HCT116 (cell line): ENCODE results near the gene SDF2. TPM values are rescaled to one million over a fixed set of nuclear protein-coding genes. Genes with fewer than 3 reads are reported as not detected.
"Not testable (repeated sequence)": the region's sequence is repeated elsewhere in the genome, so short reads cannot be mapped to it uniquely, and the experiment has no call there.

Experiments used
- ATAC-seq: fragments of 200-7000 bp; cut with Tn5 transposase; 2 replicates; pipeline ENCODE4 v1.9.1; 2020; ENCODE audit warnings: mild to moderate bottlenecking, moderate library complexity
- BruUV-seq: library from RNA; stranded (reverse); fragments of 400-500 nt; replicated peaks from 2 replicates; lab custom pipeline; 2021; lab: Mats Ljungman, UMichigan
- CTCF ChIA-PET: fragments of 300-600 bp; sonication (Branson Sonifier 250); formaldehyde crosslinking; loops from one replicate; lab custom pipeline; 2021; ENCODE audit warnings: antibody characterized with exemption; lab: Charles Lee
- POLR2A ChIA-PET: fragments of 300-600, 350-600 bp; sonication (Branson Sonifier 250); formaldehyde crosslinking; loops from one replicate; lab custom pipeline; 2021; ENCODE audit warnings: antibody characterized with exemption; lab: Charles Lee
- RAD21 ChIA-PET, 2 experiments: fragments of 300-600 bp; sonication (Branson Sonifier 250); formaldehyde crosslinking; loops; one replicate each; lab custom pipeline; 2023; ENCODE audit warnings: low total read pairs in 2 of 2; ENCODE audit not compliant: uncharacterized antibody in 2 of 2, unreplicated experiment in 2 of 2, low non-redundant PET in 1 of 2; lab: Charles Lee
- DNase-seq: peaks from one replicate; pipeline ENCODE4 v3.0.0-alpha.2; 2010; ENCODE audit warnings: low read depth, low spot score
- H2AFZ ChIP-seq: fragments of 200-600 bp; shearing (Covaris generic), sonication (generic); 2 replicates; pipeline ENCODE4 v1.6.1; 2017; ENCODE audit warnings: low read depth, mixed run types, mixed read lengths, antibody characterized with exemption, low read length; ENCODE audit not compliant: poor library complexity, severe bottlenecking
- H3K27ac ChIP-seq: 2 replicates; pipeline ENCODE4 v1.5.1; 2012; ENCODE audit warnings: low read depth, low read length
- H3K27me3 ChIP-seq: fragments of 200-600 bp; sonication (generic); 2 replicates; pipeline ENCODE4 v1.6.1; 2016; ENCODE audit warnings: mixed run types, low read length, mixed read lengths; ENCODE audit not compliant: insufficient read depth
- H3K36me3 ChIP-seq, 2 experiments: fragments of 200-500 bp in 1 of 2; fragments of 200-600 bp in 1 of 2; sonication (Bioruptor generic) in 1 of 2; sonication (generic) in 1 of 2; 2 replicates each; pipeline versions ENCODE4 v1.5.1 to v1.6.1; 2014 to 2016; ENCODE audit warnings: low read length in 2 of 2, inconsistent platforms in 1 of 2, mixed read lengths in 1 of 2, mixed run types in 1 of 2; ENCODE audit not compliant: insufficient read depth in 2 of 2, control insufficient read depth in 1 of 2
- H3K4me1 ChIP-seq, 2 experiments: fragments of 200-600 bp in 1 of 2; sonication (generic) in 1 of 2; 2 replicates each; pipeline versions ENCODE4 v1.5.1 to v1.6.1; 2012 to 2017; ENCODE audit warnings: low read length in 2 of 2, inconsistent platforms in 1 of 2, mild to moderate bottlenecking in 1 of 2, mixed read lengths in 1 of 2, mixed run types in 1 of 2, moderate library complexity in 1 of 2; ENCODE audit not compliant: insufficient read depth in 2 of 2, control insufficient read depth in 1 of 2
- H3K4me2 ChIP-seq: fragments of 200-600 bp; sonication (generic); 2 replicates; pipeline ENCODE4 v1.6.1; 2017; ENCODE audit warnings: mixed run types, low read length, mixed read lengths
- H3K4me3 ChIP-seq, 2 experiments: fragments of 200-600 bp in 1 of 2; sonication (generic) in 1 of 2; replicated peaks in 1 of 2; 2 replicates each; pipeline ENCODE4 v1.5.1; 2011 to 2016; ENCODE audit warnings: low read length in 2 of 2, control low read depth in 1 of 2, low read depth in 1 of 2, mild to moderate bottlenecking in 1 of 2, mixed read lengths in 1 of 2, mixed run types in 1 of 2
- H3K79me2 ChIP-seq: fragments of 200-600 bp; sonication (generic); 2 replicates; pipeline ENCODE4 v1.6.1; 2017; ENCODE audit warnings: mild to moderate bottlenecking, mixed run types, low read length, moderate library complexity, mixed read lengths; ENCODE audit not compliant: insufficient read depth
- H3K9ac ChIP-seq: fragments of 200-600 bp; sonication (generic); 2 replicates; pipeline ENCODE4 v1.6.1; 2016; ENCODE audit warnings: low read length, mixed read lengths
- H3K9me2 ChIP-seq: fragments of 200-600 bp; sonication (generic), shearing (Covaris generic); 2 replicates; pipeline ENCODE4 v1.6.1; 2017; ENCODE audit warnings: mixed run types, mild to moderate bottlenecking, moderate library complexity; ENCODE audit not compliant: insufficient read depth
- H3K9me3 ChIP-seq, 2 experiments: fragments of 200-500 bp in 1 of 2; fragments of 200-600 bp in 1 of 2; sonication (Bioruptor generic) in 1 of 2; sonication (generic) in 1 of 2; 2 replicates each; pipeline ENCODE4 v1.6.1; 2014 to 2017; ENCODE audit warnings: low read length in 2 of 2, mixed read lengths in 2 of 2, inconsistent platforms in 1 of 2, low read depth in 1 of 2, mild to moderate bottlenecking in 1 of 2, mixed run types in 1 of 2, moderate library complexity in 1 of 2; ENCODE audit not compliant: control insufficient read depth in 1 of 2, insufficient read depth in 1 of 2
- H4K20me1 ChIP-seq: fragments of 200-600 bp; sonication (generic), shearing (Covaris generic); 2 replicates; pipeline ENCODE4 v1.6.1; 2017; ENCODE audit warnings: mixed run types, mild to moderate bottlenecking, moderate library complexity; ENCODE audit not compliant: insufficient read depth
- CEBPB ChIP-seq: IDR thresholded peaks from 2 replicates; pipeline ENCODE4 v1.6.1; 2012; ENCODE audit warnings: low read depth
- ZFX ChIP-seq: fragments of 450-650 bp; IDR thresholded peaks from 2 replicates; pipeline ENCODE4 v1.6.1; 2017
- intact Hi-C: fragments of 100-400 bp; cut with micrococcal nuclease; formaldehyde crosslinking; loops from 2 replicates; pipeline ENCODE4 v1.10.0; 2022
- total RNA-seq: library from RNA; stranded (reverse); gene quantifications from one replicate; pipeline ENCODE4 v1.2.1, GENCODE V29; 2021; ENCODE audit not compliant: unreplicated experiment

The SDF2 gene
- total RNA-seq, 1 experiment from 2014 or later: 41.3 TPM

DNA sequence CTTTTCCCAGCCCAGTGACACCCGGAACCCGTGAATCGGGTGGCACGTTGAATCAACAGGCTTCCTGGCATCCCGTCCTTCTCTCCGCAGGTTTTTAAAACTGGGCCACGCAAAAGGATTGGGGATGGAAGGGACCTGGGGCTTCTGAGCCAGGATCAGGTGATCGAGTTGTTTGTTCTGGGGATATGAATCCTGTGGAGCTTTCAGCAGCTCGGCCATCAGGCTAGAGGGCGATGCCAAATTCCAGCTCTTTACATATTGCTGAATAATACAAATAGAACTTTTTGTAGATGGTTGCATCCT is 772 bp upstream of the SDF2 start:
- POLR2A ChIA-PET: interaction anchor here (0.8 to 2.9 kb wide), 4 partner anchors 9 to 57 kb away, joined by 3 to 19 read pairs (median 6); partner anchors contain the start of genes BLTP2 and RPL23A
- 0 out of 2 replicates have a peak, but pooled peaks have one; percentile 26 for TF ChIP-seq ZFX
- TF ChIP-seq CEBPB: no peak
- Histone ChIP-seq H3K27me3 (no peaks in the 10 kb centered on the region), H3K79me2 (peaks cover 85% of the 10 kb centered on the region), H3K9me2 (no peaks in the 10 kb centered on the region), H3K4me1 (peaks cover 12 to 18% of the 10 kb centered on the region in 2 experiments; a peak in 3 of 4 replicates), H3K36me3 (peaks cover 5 to 30% of the 10 kb centered on the region in 2 experiments; a peak in 3 of 4 replicates), H4K20me1 (no peaks in the 10 kb centered on the region), H3K27ac (peak overlapping the region; percentile 92), H3K9me3 (0 out of 4 replicates have a peak, but pooled peaks cover 0 to 4% of the 10 kb centered on the region in 2 experiments), H3K9ac (peak overlapping the region; percentile 92), H3K4me3 (peak overlapping the region; percentile 92 to 98), H2AFZ (no peak overlapping the region), H3K4me2 (peak overlapping the region; percentile 77)
- TSS peak; percentile 61 for BruUV-seq
- intact Hi-C loops: no loop called here
- CTCF ChIA-PET: interaction anchor here (1.2 to 2.7 kb wide), 5 partner anchors 10 to 19 kb away, joined by 5 to 14 read pairs (median 10); partner anchors contain the start of gene BLTP2
- DNase-seq (no peak), ATAC-seq (0 out of 2 replicates have a peak, but pooled peaks have one; percentile 3)
- RAD21 ChIA-PET: no interaction called here

DNA sequence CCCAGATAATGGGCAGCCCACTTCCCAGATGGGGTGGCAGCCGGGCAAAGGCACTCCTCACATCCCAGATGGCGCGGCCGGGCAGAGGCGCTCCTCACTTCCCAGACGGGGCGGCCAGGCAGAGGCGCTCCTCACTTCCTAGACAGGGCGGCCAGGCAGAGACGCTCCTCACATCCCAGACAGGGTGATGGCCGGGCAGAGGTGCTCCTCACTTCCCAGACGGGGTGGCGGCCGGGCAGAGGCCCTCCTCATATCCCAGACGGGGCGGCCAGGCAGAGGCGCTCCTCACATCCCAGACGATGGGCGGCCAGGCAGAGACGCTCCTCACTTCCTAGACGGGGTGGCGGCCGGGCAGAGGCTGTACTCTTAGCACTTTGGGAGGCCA is 2.2 kb downstream of the SDF2 start:
- DNase-seq, H3K4me2 ChIP-seq, H3K27ac ChIP-seq, intact Hi-C loops, ATAC-seq, H3K27me3 ChIP-seq, BruUV-seq, H2AFZ ChIP-seq, H3K9me3 ChIP-seq, H4K20me1 ChIP-seq, RAD21 ChIA-PET, H3K9me2 ChIP-seq, H3K4me3 ChIP-seq, H3K9ac ChIP-seq, CTCF ChIA-PET, POLR2A ChIA-PET: not testable (repeated sequence)
- Histone ChIP-seq H3K36me3 (peaks cover 3 to 29% of the 10 kb centered on the region in 2 experiments), H3K79me2 (peaks cover 75% of the 10 kb centered on the region), H3K4me1 (peaks cover 12 to 18% of the 10 kb centered on the region in 2 experiments; a peak in 3 of 4 replicates)

DNA sequence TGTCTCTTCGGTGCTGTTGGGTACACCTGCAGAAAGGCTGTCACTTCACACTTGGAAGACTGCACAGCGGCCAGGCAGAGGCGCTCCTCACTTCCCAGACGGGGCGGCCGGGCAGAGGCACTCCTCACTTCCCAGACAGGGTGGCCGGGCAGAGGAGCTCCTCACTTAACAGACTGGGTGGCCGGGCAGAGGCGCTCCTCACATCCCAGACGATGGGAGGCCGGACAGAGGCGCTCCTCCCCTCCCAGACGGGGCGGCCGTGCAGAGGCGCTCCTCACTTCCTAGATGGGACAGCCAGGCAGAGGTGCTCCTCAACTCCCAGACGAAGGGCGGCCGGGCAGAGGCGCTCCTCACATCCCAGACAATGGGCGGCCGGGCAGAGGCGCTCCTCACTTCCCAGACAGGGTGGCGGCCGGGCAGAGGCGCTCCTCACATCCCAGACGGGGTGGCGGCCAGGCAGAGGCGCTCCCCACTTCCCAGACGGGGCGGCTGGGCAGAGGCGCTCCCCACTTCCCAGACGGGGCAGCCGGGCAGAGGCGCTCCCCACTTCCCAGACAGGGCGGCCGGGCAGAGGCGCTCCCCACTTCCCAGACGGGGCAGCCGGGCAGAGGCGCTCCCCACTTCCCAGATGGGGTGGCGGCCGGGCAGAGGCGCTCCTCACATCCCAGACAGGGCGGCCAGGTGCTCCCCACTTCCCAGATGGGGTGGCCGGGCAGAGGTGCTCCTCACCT is 2.8 kb downstream of the SDF2 start:
- H3K9me2 ChIP-seq, ATAC-seq, BruUV-seq, H3K4me2 ChIP-seq, intact Hi-C loops, DNase-seq, H4K20me1 ChIP-seq, H3K27me3 ChIP-seq, POLR2A ChIA-PET, H3K4me3 ChIP-seq, H3K9ac ChIP-seq, RAD21 ChIA-PET, H3K9me3 ChIP-seq, H3K27ac ChIP-seq, CTCF ChIA-PET, H2AFZ ChIP-seq: not testable (repeated sequence)
- H3K36me3 ChIP-seq: peaks cover 3 to 29% of the 10 kb centered on the region in 2 experiments
- peaks cover 12 to 18% of the 10 kb centered on the region in 2 experiments; a peak in 3 of 4 replicates for H3K4me1 ChIP-seq
- peaks cover 75% of the 10 kb centered on the region for H3K79me2 ChIP-seq

DNA sequence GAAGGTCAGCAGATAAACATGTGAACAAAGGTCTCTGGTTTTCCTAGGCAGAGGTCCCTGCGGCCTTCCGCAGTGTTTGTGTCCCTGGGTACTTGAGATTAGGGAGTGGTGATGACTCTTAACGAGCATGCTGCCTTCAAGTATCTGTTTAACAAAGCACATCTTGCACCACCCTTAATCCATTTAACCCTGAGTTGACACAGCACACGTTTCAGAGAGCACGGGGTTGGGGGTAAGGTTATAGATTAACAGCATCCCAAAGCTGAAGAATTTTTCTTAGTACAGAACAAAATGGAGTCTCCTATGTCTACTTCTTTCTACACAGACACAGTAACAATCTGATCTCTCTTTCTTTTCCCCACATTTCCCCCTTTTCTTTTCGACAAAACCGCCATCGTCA is 3.4 kb downstream of the SDF2 start:
- BruUV-seq, H3K27ac ChIP-seq, H3K4me2 ChIP-seq, H3K9me3 ChIP-seq, RAD21 ChIA-PET, H2AFZ ChIP-seq, H3K9me2 ChIP-seq, ATAC-seq, H4K20me1 ChIP-seq, intact Hi-C loops, H3K4me3 ChIP-seq, H3K27me3 ChIP-seq, H3K9ac ChIP-seq, DNase-seq: not testable (repeated sequence)
- POLR2A ChIA-PET: interaction anchor here (0.8 kb wide), 1 partner anchor 10 kb away, joined by 3 read pairs; no protein-coding TSS in a partner anchor
- H3K36me3 ChIP-seq: peaks cover 3 to 29% of the 10 kb centered on the region in 2 experiments
- peaks cover 73% of the 10 kb centered on the region for H3K79me2 ChIP-seq
- CTCF ChIA-PET: interaction anchor here (1.0 kb wide), 1 partner anchor 11 kb away, joined by 3 read pairs; no protein-coding TSS in a partner anchor
- H3K4me1 ChIP-seq: peaks cover 9 to 15% of the 10 kb centered on the region in 2 experiments; a peak in 3 of 4 replicates
